ENCODE data around the gene MTIF3. TPM values are rescaled to one million over a fixed set of nuclear protein-coding genes. Genes with fewer than 3 reads are reported as not detected.

MTIF3 gene, protein sequence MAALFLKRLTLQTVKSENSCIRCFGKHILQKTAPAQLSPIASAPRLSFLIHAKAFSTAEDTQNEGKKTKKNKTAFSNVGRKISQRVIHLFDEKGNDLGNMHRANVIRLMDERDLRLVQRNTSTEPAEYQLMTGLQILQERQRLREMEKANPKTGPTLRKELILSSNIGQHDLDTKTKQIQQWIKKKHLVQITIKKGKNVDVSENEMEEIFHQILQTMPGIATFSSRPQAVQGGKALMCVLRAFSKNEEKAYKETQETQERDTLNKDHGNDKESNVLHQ
- 55.1 TPM for total RNA-seq
- long read RNA-seq, transcript MTIF3-202 (5 exons, 1,005 nt), result major isoform, 23 of 70 reads
- long read RNA-seq, partial matches to known transcripts, result 3 of 70 reads
- long read RNA-seq, other reads (novel, unspliced or antisense), result 38 of 70 reads

DNA sequence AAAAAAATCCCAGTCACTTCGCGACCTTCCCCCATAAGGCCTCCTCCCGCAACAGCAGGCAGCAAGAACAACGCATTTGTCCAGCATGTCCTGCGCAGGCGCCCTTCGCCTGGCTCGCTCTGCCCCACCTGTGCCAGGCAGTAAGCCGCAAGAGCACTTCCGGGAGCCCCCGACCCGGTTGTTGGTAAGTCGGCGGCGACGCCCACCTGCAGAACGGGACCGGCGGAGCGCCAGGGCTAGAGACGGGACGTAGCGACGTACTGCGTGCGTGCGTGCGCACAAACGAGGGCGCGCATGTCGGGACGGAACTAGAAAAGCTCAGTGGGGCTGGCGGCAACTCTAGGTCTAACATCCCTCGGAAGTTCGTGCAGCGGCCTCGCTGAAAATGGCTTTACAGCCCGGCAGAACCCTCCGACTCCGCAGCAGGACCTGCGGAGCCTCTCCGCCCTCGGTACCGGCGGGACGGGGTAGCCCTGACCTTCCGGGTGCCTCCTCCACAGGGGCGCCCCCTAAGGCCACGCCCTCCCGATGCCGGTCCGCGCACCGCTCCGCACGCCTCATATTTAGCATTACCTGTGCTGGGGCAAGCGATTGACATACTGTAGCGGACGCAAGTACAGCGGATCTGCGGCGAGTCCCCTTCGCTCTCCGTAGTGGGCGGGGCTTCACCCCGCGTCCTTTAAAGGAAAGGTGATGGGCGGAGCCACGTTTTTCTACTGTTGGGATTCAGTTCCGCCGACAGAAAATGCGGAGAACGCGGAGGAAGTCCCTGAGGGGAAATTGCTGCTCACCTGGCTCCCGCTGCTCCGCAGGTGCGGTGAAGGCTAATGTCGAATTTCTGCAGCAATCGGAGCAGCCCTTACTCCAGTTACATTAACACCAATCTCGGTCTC lies at the start of gene MTIF3:
TSS of gene MTIF3 (minus strand) at position 629 of the 893 bp plus-strand sequence. CDS start 10,116 bp downstream, outside the sequence.
- peak; percentile 97 for DNase-seq (ENCODE audit: low spot score)

DNA sequence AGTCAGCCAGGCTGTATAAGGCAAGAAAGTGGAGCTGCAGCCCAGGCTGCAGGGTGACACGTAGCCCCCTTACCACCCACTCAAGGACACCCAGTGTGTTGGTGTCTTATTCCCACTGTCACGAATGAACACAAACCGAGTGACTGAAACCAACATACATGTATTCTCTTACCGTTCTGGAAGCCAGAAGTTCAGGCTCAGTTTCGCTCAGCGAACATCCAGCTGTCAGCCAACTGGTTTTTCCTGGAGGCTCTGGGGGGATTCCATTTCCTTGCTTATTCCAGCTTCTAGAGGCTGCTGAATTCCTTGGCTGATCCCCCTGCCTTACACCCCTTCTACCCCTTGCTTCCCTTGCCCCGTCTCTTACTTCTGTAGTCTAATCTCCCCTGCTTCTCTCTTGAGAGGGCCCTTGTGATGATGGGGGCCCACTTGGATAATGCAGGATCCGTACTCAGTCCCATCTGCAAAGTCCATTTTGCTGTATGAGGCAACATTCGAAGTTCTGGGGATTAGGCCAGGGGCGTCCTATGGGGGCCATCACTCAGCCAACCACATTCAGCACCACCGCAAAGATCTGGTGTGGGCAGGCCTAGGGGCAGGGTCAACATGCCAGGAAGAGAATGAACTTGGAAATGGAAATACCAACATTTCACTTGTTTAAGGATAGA lies 47.3 kb upstream of the MTIF3 start:
- DNase-seq (ENCODE audit: low spot score), result no peak

DNA sequence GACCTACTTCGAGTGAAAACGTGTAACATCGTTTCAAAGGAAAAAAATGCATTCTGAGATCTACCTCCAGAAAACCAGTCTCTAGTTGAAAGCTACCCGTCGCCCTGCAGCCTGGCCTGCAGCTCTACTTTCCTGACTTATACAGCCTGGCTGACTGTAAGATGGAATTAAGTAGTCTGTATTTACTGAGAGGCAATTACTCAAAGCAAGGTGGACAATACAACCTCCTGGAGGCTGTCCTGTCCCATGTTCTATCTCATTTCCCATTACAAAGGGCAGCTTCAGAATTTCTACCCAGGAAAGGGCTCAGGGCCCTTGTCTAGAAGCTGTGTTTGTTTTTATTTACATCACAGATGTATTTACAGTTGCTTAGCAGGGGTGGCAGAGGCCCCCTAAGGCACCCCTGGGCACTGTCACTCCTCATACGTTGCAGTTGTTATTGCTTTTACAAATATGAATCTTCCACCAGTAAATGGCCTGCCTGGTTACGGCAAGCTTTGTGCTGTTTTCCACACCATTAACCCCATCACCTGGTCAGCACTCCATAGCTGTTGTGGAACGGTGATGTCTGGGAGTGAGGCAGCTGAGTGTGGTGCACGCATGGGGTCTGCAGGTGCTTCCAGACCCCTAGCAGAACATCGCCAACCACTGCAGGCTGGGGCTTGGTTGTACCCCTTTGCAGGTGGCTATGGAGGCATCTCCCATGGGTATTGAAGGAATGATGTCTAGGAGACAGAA lies 46.3 kb upstream of the MTIF3 start:
- no peak for DNase-seq (ENCODE audit: low spot score)

DNA sequence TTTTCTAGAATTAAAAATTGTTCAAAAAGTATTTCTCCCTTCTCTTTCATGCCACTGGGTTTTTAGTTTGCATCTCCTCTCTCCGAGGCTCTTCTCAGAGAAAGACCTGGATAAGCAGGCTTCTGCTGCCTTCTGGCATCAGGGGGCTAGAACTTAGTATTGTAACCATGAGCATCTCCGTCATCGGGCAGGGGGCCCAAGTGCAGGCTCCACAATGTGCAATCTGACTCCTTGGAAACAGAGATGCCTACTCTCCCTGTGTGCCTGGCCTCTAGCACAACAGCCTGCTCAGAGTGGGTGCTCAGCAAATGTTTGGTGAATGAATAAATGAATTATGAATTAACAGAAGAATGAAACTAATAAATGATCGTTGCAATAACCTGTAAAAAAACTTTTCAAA lies 45.6 kb upstream of the MTIF3 start:
- no peak for DNase-seq (ENCODE audit: low spot score)

DNA sequence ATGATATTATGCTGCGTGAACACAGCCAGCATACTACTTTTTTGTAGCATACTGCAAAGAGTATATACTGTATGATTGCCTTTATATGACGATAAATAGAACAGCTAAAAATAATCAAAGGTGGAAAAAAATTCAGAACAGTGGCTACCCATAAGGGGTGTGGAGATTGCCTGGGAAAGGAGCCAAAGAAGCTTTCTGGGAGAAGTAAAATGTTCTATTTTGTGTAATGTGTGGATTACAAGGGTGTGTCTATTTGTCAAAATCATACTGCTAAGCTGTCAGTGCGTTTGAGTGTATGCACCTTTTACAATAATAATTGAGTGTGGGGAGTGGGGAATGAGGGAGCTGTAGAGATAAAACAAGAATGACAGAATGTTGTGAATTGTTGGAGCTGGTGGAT lies 45.2 kb upstream of the MTIF3 start:
- no peak for DNase-seq (ENCODE audit: low spot score)

DNA sequence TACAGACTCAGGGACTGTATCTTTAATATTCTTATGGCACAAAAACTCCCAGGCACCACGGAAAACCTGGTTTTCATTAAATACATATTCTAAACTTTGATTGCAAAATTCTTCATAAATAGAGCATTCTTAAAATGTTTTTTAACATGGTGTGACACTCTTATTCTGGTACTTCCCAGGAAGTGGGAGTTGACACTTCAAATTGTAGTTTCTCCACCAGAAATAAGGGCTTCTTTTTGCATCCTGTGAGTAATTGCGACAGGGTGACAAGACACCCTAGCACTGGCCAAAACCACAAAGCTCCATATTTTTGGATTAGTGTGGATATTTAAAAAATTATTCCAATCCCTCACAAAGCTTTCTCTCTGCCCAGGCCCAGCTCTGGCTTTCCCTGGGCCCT lies 43.6 kb upstream of the MTIF3 start:
- no peak for DNase-seq (ENCODE audit: low spot score)

DNA sequence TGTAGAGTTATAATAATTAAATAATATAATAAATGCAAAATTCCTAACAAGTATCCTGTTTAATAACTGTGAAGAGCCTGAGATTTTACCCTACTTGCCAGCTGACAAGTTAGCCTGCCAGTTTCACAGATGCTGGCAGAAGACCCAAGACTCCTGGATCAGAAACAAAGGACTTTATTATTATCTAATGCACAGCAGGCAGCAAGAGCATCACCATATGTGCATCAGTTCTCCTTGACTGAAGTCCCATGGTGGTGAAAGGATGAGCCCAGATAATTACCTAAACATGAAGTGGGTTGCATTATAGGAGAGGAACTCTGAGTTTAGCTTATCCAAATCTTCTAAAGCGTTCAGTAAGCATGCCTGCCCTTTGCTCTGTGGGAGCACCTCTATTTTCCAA lies 39.1 kb upstream of the MTIF3 start:
- DNase-seq (ENCODE audit: low spot score), result no peak

DNA sequence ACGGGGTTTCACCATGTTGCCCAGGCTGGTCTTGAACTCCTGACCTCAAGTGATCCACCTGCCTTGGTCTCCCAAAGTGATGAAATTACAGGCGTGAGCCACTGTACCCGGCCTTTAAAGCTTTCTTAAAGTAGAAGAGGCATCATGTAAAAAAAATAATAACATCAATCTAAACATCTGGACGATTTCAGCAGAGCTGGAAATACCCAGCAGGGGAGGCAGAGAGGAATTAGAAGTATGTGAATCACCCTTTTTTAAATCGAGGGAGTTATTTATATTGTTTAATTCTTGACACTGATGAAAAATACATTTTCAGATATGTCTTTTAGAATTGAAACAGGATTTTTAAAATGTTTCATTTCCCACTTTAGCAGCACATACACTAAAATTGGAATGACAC lies 37.4 kb upstream of the MTIF3 start:
- no peak for DNase-seq (ENCODE audit: low spot score)

DNA sequence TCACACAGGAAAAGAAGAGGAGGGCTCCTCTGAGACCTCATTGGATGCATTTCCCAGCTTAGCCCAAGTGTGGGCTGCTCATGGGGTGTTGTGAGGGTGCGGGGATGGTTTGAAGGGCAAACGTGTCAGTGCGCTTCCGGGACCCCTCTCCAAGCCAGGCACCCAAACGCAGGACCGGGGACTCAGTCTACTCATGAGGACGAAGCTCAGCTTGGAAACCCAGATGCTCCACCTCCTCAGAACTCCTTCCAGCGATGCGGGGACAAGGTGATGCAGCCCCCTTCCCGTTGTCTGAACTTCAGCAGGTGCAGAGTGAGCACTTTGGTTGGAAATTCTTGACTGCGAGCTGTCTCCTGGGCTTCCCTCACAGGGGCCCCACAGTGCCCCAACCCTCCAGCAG lies 33.1 kb upstream of the MTIF3 start:
- DNase-seq (ENCODE audit: low spot score), result peak; percentile 16

DNA sequence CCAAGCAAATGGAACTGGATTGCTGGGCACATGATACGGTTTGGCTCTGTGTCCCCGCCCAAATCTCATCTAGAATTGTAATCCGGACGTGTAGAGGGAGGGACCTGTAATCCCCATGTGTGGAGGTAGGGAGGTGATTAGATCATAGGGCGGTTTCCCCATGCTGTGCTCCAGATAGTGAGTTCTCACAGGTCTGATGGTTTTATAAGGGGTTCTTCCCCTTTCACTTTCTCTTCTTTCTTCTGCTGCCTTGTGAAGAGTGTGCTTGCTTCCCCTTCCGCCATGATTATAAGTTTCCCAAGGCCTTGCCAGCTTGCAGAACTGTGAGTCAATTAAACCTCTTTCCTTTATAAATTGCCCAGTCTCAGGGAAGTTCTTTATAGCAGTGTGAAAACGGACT lies 32.6 kb upstream of the MTIF3 start:
- no peak for DNase-seq (ENCODE audit: low spot score)

DNA sequence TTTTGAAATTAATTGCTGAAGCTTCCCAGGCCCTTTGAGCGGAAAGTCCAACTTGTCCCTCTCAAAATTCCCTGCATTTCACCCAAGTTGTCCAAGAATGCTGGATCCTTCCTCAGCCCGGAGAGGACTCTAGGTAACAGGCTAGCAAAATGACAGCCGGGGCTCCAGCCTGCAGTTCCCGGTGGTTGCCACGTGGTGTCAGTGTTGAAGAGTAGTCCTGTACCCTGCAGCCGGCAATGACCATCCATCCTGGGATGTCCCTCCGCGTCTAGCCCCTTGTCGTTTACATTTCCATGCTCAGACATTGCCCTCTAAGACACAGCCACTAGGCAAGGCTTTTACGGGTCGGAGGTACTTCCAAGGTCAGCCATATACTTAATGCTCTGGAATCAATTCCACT lies 31.4 kb upstream of the MTIF3 start:
- DNase-seq (ENCODE audit: low spot score), result peak; percentile 88

DNA sequence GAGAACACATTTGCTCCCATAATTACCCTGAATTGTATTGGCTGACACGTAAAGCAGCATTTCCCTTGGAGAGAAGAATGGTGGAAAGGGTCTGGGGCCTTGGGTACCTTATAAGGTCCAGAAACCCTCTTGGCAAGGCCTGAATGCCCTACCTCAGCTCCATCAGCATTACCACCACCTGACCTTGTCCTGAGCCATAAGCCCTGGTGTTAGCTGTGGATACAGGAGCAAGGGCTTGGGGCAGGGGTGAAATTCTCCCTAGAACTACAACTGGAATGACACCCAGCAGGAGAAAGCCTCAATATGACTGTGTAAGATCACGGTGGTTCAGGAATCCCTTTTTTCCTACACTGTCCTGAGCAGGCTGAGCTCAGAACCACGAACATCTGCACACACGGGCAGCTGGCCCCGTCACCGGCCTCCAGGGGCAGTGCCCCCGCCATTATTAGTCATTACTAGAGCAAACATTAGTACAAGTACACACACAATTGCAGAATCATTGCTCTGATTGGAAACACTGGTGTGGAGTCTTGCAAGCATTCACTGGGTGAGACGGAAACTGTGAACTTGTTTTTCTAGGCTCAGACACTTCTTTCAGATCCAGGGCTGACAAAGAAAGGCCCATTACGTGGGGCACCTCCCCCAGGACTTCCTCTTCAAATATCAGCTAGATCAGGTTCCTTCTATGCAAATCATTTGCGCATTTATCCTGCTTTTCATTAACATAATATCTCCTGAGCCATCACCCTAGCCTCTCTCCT lies 26.8 kb upstream of the MTIF3 start:
- no peak for DNase-seq (ENCODE audit: low spot score)

DNA sequence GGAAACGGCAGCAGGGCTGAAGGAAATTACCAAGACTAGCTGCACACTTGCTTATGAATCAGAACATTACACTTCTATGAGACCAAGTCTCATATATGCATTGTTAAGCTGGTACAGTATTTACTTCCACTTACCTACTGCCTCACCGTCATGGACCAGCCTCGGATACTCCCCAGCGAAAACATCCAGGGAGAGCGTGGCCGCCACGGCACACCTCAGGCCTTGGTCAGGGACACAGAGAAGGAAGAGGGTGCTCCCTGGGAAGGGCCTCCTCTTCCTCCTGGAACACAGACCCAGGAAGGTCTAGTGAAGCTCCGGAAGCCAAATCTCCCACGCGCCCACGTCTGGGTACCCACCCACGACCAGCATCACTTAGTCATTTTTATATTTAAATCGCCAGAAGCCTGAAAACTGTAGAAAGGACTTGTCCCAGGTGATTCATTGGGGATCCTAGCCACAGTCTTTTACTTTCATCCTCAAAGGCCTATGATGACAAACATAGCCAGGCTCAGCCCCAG lies 24.4 kb upstream of the MTIF3 start:
- no peak for DNase-seq (ENCODE audit: low spot score)

DNA sequence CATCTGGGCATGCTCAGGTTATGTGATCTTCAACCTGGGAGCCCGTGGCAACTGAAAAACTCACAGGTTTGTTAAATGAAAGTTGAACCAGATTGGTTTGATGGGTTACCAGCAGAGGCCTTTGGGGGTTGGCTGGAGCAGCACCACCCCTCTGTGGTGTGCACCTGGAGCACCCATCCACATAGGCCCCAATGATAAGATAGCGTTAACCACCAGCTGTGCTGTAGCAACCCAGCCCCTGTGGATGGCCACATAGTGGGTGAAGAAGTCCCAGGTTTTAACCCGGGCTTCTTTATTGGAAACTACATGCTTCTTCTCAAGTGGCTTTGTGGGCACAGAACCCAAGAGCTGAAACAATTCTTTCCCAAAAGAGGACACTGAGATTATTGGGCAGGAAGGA lies 22.6 kb upstream of the MTIF3 start:
- DNase-seq (ENCODE audit: low spot score), result no peak

DNA sequence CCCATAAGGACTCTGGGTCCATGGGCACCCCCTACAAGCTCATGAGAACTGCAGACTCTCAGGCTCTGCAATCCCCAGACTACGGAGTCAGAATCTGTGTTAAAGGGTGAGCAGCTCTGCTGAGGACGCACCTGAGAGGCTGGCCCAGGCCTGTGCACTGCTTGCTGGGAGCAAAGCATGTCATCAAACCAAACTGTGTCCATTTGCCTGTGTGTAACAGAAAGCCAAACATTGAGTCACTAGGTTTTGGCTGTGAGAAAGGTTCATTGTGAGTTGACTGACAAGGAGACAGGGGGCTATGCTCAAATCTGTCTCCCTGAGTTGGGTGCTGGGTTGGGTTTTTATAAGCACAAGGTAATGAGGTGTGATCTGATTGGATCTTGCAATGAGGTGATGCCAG lies 22.1 kb upstream of the MTIF3 start:
- DNase-seq (ENCODE audit: low spot score), result no peak

DNA sequence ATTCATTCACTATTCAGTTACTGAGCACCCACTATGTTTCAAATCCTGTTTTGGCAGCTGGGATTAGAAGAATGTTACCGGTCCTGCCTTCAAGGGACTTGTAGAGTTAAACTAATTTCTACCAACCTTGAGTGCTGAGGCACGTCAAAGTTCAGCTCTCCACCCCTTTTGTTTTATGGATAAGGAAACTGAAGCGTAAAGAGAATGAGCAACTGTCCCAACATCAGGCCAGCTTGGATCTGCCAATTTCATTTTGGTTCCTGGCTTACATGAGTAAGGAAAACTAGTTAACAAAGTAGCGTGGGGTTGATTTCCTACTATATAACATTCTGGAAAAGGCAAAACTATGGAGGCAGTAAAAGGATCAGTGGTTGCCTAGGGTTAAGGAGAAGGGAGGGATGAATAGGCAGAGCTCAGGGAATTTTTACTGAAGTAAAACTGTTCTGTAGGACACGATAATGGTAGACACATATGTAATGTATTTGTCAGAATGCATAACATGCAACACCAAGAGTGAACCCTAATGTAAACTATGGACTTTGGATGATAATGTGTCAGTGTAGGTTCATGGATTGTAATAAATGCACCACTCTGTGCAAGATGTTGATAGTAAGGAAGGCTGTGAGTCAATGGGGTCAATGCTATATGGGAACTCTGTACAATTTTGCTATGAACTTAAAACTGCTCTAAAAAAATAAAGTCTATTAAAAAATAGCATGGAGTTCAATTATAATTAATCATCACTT lies 19.9 kb upstream of the MTIF3 start:
- no peak for DNase-seq (ENCODE audit: low spot score)

DNA sequence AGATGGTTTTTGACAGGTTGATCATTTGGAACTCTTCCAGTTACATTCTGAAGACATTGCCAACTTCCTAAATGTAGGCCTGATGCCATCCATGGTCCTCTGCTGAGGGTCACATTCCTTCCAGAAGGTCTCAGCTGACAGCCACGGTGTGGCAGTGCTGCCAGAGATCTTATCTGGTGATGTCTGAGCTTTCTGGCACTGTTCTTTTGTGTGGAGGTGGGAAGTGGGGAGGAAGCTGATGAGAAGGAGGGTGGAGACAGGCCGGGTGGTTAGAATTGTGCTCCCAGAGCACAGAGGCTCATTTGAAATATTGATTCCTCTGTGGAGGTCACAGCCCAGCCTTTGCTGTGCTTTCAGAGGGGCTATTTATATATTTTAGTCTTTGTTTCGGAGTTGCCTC lies 16.1 kb upstream of the MTIF3 start:
- no peak for DNase-seq (ENCODE audit: low spot score)

DNA sequence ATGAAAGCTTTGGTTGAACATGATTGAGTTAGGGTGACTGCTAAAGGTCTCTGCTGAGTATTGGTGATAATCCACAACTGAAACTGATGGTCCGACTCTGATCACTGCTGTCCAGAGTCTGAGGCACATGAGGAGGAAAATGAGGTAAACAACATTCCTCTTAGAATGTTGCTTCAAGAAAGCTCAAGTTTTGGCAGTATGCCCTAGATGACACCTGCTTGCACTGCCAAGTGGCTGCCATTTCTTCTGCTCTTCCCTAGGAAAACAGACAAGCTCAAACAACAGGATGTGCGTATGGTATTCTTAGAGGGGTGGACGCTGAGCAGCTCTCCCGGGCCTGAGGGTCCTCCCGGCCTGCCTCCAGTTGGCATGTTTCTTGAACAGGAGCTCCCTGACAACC lies 15.2 kb upstream of the MTIF3 start:
- DNase-seq (ENCODE audit: low spot score), result no peak

DNA sequence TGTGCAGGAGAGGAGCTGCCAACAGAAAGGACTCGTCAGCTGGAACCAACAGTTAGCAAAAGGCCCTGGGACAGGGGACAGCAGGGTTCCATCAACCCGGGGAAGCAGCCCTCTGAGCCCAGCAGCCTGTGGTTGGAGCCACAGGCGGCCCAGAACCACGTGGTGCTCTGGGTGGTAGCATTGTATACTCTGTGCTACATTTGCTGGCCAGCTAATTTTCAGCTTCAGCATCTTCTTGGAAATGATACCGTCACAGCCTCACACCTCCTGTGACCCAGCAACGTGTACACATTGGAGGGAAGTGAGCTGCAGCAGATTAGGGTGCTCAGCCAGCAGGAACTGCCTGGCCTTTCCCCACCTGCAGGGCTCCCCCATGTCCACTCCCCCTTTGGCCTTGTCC lies 13.1 kb upstream of the MTIF3 start:
- no peak for DNase-seq (ENCODE audit: low spot score)

All from mesenteric fat pad (tissue), 1 donor.